LNCaP clone FGC (cell line): ENCODE data around the gene DIAPH1.

Source experiments
- DNase-seq: peaks from one replicate; pipeline ENCODE4 v3.0.0-alpha.2; 2011; ENCODE audit warnings: low read depth
- H3K4me3 ChIP-seq: 2 replicates; pipeline ENCODE4 v1.5.1; 2011; ENCODE audit warnings: mild to moderate bottlenecking, low read depth, low read length, control low read depth
- CTCF ChIP-seq: IDR thresholded peaks from 2 replicates; pipeline ENCODE4 v1.5.1; 2012; ENCODE audit warnings: mild to moderate bottlenecking; ENCODE audit not compliant: control insufficient read depth, insufficient read depth; ENCODE audit errors: extremely low read depth

The DIAPH1 gene

GRCh38 chr5:141565826-141566570 lies 52.8 kb downstream of the DIAPH1 start:
- no peak for TF ChIP-seq CTCF
- no peak overlapping the region for H3K4me3 ChIP-seq
- DNase-seq: no peak

- H3K4me3 ChIP-seq: peak overlapping the region; percentile 42
- peak; percentile 96 for DNase-seq
- TF ChIP-seq CTCF: peak; percentile 95
Observed at GRCh38 chr5:141564216-141564692, 54.5 kb downstream of the DIAPH1 start.

- DNase-seq: peak; percentile 90
- peak overlapping the region; percentile 40 for H3K4me3 ChIP-seq
- peak; percentile 82 for TF ChIP-seq CTCF
Observed at GRCh38 chr5:141560725-141561483, 57.9 kb downstream of the DIAPH1 start.

- peak; percentile 76 for DNase-seq
- TF ChIP-seq CTCF: no peak
- peak overlapping the region; percentile 40 for H3K4me3 ChIP-seq
Observed at GRCh38 chr5:141560151-141560550, 58.6 kb downstream of the DIAPH1 start.

- TF ChIP-seq CTCF: no peak
- no peak for DNase-seq
- no peak overlapping the region for H3K4me3 ChIP-seq
Observed at GRCh38 chr5:141559461-141559860, 59.3 kb downstream of the DIAPH1 start.

GRCh38 chr5:141558150-141558549 lies 60.6 kb downstream of the DIAPH1 start:
- no peak for DNase-seq
- TF ChIP-seq CTCF: no peak
- peak overlapping the region; percentile 21; the same call in 1 of the 2 replicates for H3K4me3 ChIP-seq
